Measurements from ENCODE around the gene ALPI. TPM values are rescaled to one million over a fixed set of nuclear protein-coding genes. Genes with fewer than 3 reads are reported as not detected.

ALPI gene
- total and polyA plus RNA-seq, 10 of the 15 experiments (the other 5 are each of a cell fraction or from before 2014, with no cell fraction given): not detected

- no peaks in the 10 kb centered on the region for H3K79me2 ChIP-seq (ENCODE audit: control insufficient read depth, insufficient read depth, low read length)
- WGBS (ENCODE audit: insufficient coverage, insufficient replicate concordance, low lambda C conversion rate, missing lambda C conversion rate): 18% methylated on average over 21 of the region's 21 CpGs
- H3K9ac ChIP-seq (ENCODE audit: control insufficient read depth, insufficient read depth, low read length): no peak overlapping the region
- H3K27ac ChIP-seq (ENCODE audit: control insufficient read depth, insufficient read depth): no peak overlapping the region
- FAIRE-seq: no peak
- no peaks in the 10 kb centered on the region for H4K20me1 ChIP-seq (ENCODE audit: control insufficient read depth, insufficient read depth)
- no peak for DNase-seq (ENCODE audit: low read depth, low spot score)
- ChIA-PET POLR2A (no interaction called here), SMC1A (ENCODE audit: uncharacterized antibody, unreplicated experiment) (no interaction called here), RAD21 (ENCODE audit: unreplicated experiment) (no interaction called here), CTCF (no interaction called here)
- no peak overlapping the region for H2AFZ ChIP-seq (ENCODE audit: control insufficient read depth, low read depth, low read length)
- no peak overlapping the region for H3K4me2 ChIP-seq (ENCODE audit: control insufficient read depth, insufficient read depth)
- no TSS peak for BruUV-seq (replicated peaks)
- no peak overlapping the region for H3K4me3 ChIP-seq
- in situ Hi-C loops (cut with MboI) (no loop called here), intact Hi-C loops (cut with micrococcal nuclease; ENCODE audit: unreplicated experiment) (no loop called here)
- H3K4me1 ChIP-seq (ENCODE audit: control insufficient read depth, insufficient read depth, low read length): no peaks in the 10 kb centered on the region
- peaks cover 0 to 1% of the 10 kb centered on the region in 2 experiments; a peak in 2 of 4 replicates for H3K27me3 ChIP-seq (replicated peaks in 1 of 2; ENCODE audit: control insufficient read depth in 2 of 2, insufficient read depth in 2 of 2, low read length in 1 of 2)
- H3K9me3 ChIP-seq (replicated peaks; ENCODE audit: control insufficient read depth, insufficient read depth, low read length): no peaks in the 10 kb centered on the region
- TF ChIP-seq MTA3 (IDR thresholded peaks at IDR 0.05; ENCODE audit: borderline replicate concordance, low read length) (no peak), EGR1 (IDR thresholded peaks at IDR 0.05; ENCODE audit: borderline replicate concordance in 1 of 2, low read depth in 2 of 2, low read length in 2 of 2) (no peak), ZNF384 (IDR thresholded peaks at IDR 0.05; ENCODE audit: borderline replicate concordance, low read depth, low read length) (no peak), RB1 (IDR thresholded peaks at IDR 0.05; ENCODE audit: borderline replicate concordance) (no peak), NFIC (IDR thresholded peaks at IDR 0.05; ENCODE audit: low read depth, low read length) (no peak), BRCA1 (IDR thresholded peaks at IDR 0.05; ENCODE audit: low read depth, low read length) (no peak), SREBF2 (IDR thresholded peaks at IDR 0.05; ENCODE audit: low read length) (no peak), PML (IDR thresholded peaks at IDR 0.05; ENCODE audit: low read length) (no peak), RFX5 (IDR thresholded peaks at IDR 0.05; ENCODE audit: low read depth, low read length) (no peak), TAF1 (IDR thresholded peaks at IDR 0.05; ENCODE audit: borderline replicate concordance, low read depth, low read length) (no peak), MAX (IDR thresholded peaks at IDR 0.05; ENCODE audit: low read depth, low read length) (no peak), E2F4 (IDR thresholded peaks at IDR 0.05; ENCODE audit: low read depth, low read length) (no peak), SREBF1 (IDR thresholded peaks at IDR 0.05; ENCODE audit: low read length) (no peak), CTCF (IDR thresholded peaks at IDR 0.05 in 2 of 3, conservative IDR thresholded peaks at IDR 0.05 in 1 of 3; ENCODE audit: control insufficient read depth in 2 of 3, extremely low read depth in 1 of 3, insufficient read depth in 1 of 3, low read depth in 3 of 3, low read length in 3 of 3) (no peak), YBX1 (IDR thresholded peaks at IDR 0.05) (no peak), HDGF (IDR thresholded peaks at IDR 0.05) (no peak), RUNX3 (IDR thresholded peaks at IDR 0.05; ENCODE audit: low read length) (no peak)
- no peak; the same call in 2 of the 3 replicates for ATAC-seq
- H3K36me3 ChIP-seq (ENCODE audit: control insufficient read depth in 2 of 2, insufficient read depth in 2 of 2, low read length in 1 of 2): no peaks in the 10 kb centered on the region
These were observed 23.6 kb downstream of the ALPI start for GRCh38 chr2:232479341-232480200.
